Vagina (tissue), 2 donors: ENCODE results near the gene SERINC5. TPM values are rescaled to one million over a fixed set of nuclear protein-coding genes. Genes with fewer than 3 reads are reported as not detected.
"Not testable (repeated sequence)": the region's sequence is repeated elsewhere in the genome, so short reads cannot be mapped to it uniquely, and the experiment has no call there.

ENCODE experiments used
- DNase-seq, 2 donors: peaks; one replicate each; pipeline ENCODE4 v3.0.0-alpha.2; 2017; ENCODE audit errors: extremely low spot score in 2 of 2
- H3K27ac ChIP-seq: fragments of 200-600 bp; sonication (generic); one replicate; pipeline ENCODE4 v1.5.1; 2019
- H3K27me3 ChIP-seq: fragments of 200-600 bp; sonication (generic); one replicate; pipeline ENCODE4 v1.5.1; 2019
- H3K36me3 ChIP-seq, 2 donors: fragments of 200-600 bp; sonication (generic); one replicate each; pipeline ENCODE4 v1.5.1; 2017 to 2019
- H3K4me1 ChIP-seq: fragments of 200-600 bp; sonication (generic); one replicate; pipeline ENCODE4 v1.5.1; 2019
- H3K4me3 ChIP-seq, 2 donors: fragments of 200-600 bp; sonication (generic); 1 replicate in 1 of 2; 2 replicates in 1 of 2; pipeline ENCODE4 v1.5.1; 2016 to 2019
- H3K9me3 ChIP-seq: fragments of 200-600 bp; sonication (generic); one replicate; pipeline ENCODE4 v1.5.1; 2019
- POLR2A ChIP-seq, 2 donors: fragments of 450-650 bp; IDR thresholded peaks; one replicate each; pipeline ENCODE4 v1.6.1; 2017; ENCODE audit warnings: antibody characterized with exemption in 2 of 2, mild to moderate bottlenecking in 2 of 2, moderate library complexity in 2 of 2
- POLR2AphosphoS5 ChIP-seq, 2 donors: sonication (generic); formaldehyde crosslinking; IDR thresholded peaks; one replicate each; pipeline ENCODE4 v1.9.0; 2017; ENCODE audit warnings: antibody characterized with exemption in 2 of 2, mild to moderate bottlenecking in 2 of 2, low read depth in 1 of 2; ENCODE audit not compliant: insufficient read depth in 1 of 2
- intact Hi-C: fragments of 100-400 bp; cut with DNase I; formaldehyde crosslinking; loops from one replicate; pipeline ENCODE4 v1.15.1; 2023
- total RNA-seq: library from RNA; depleted of rRNA; stranded (reverse); fragments of >200 nt; gene quantifications from one replicate; pipeline ENCODE4 v1.2.3, GENCODE V29; 2016
- TF ChIP-seq, protein P1 (sequence below), 3 experiments: fragments of 450-650 bp in 2 of 3; fragments of 200-600 bp in 1 of 3; sonication (generic) in 1 of 3; IDR thresholded peaks; one replicate each; pipeline ENCODE4 v1.5.1; 2017 to 2019; ENCODE audit warnings: antibody characterized with exemption in 3 of 3, mild to moderate bottlenecking in 2 of 3, moderate library complexity in 2 of 3

Gene SERINC5
- total RNA-seq, 1 donor from 2014 or later: 35.6 TPM

GRCh38 chr5:80283360-80283759, 27.5 kb upstream of the SERINC5 start:
- Histone ChIP-seq H3K27me3 (no peaks in the 10 kb centered on the region), H3K27ac (no peak overlapping the region), H3K36me3 (no peaks in the 10 kb centered on the region), H3K9me3 (no peaks in the 10 kb centered on the region), H3K4me1 (no peaks in the 10 kb centered on the region), H3K4me3 (no peak overlapping the region)
- intact Hi-C loops: no loop called here
- no peak for DNase-seq
- TF ChIP-seq POLR2A (IDR thresholded peaks at IDR 0.05) (no peak), POLR2AphosphoS5 (IDR thresholded peaks at IDR 0.05; ENCODE audit: insufficient read depth in 1 of 2, low read depth in 1 of 2) (no peak)
- TF ChIP-seq, protein P1, sequence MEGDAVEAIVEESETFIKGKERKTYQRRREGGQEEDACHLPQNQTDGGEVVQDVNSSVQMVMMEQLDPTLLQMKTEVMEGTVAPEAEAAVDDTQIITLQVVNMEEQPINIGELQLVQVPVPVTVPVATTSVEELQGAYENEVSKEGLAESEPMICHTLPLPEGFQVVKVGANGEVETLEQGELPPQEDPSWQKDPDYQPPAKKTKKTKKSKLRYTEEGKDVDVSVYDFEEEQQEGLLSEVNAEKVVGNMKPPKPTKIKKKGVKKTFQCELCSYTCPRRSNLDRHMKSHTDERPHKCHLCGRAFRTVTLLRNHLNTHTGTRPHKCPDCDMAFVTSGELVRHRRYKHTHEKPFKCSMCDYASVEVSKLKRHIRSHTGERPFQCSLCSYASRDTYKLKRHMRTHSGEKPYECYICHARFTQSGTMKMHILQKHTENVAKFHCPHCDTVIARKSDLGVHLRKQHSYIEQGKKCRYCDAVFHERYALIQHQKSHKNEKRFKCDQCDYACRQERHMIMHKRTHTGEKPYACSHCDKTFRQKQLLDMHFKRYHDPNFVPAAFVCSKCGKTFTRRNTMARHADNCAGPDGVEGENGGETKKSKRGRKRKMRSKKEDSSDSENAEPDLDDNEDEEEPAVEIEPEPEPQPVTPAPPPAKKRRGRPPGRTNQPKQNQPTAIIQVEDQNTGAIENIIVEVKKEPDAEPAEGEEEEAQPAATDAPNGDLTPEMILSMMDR (IDR thresholded peaks at IDR 0.05): no peak

- intact Hi-C loops: no loop called here
Measured at GRCh38 chr5:80282054-80282453, 26.2 kb upstream of the SERINC5 start.

GRCh38 chr5:80277191-80277590, 21.3 kb upstream of the SERINC5 start:
- TF ChIP-seq POLR2A (IDR thresholded peaks at IDR 0.05) (no peak), POLR2AphosphoS5 (IDR thresholded peaks at IDR 0.05; ENCODE audit: insufficient read depth in 1 of 2, low read depth in 1 of 2) (no peak)
- TF ChIP-seq, protein P1 (IDR thresholded peaks at IDR 0.05): no peak
- Histone ChIP-seq H3K36me3 (no peaks in the 10 kb centered on the region), H3K27ac (no peak overlapping the region), H3K27me3 (no peaks in the 10 kb centered on the region), H3K9me3 (no peaks in the 10 kb centered on the region), H3K4me1 (no peaks in the 10 kb centered on the region), H3K4me3 (no peak overlapping the region)
- DNase-seq: no peak
- intact Hi-C loops: loop anchor here (10.0 kb wide), 1 partner anchor 182 kb away; no protein-coding TSS in a partner anchor

More at GRCh38 chr5:80282054-80282453, 26.2 kb upstream of the SERINC5 start:
- Histone ChIP-seq H3K9me3 (no peaks in the 10 kb centered on the region), H3K4me3 (no peak overlapping the region), H3K4me1 (no peaks in the 10 kb centered on the region), H3K27ac (no peak overlapping the region), H3K36me3 (no peaks in the 10 kb centered on the region), H3K27me3 (no peaks in the 10 kb centered on the region)
- TF ChIP-seq POLR2AphosphoS5 (IDR thresholded peaks at IDR 0.05; ENCODE audit: insufficient read depth in 1 of 2, low read depth in 1 of 2) (no peak), POLR2A (IDR thresholded peaks at IDR 0.05) (no peak)
- TF ChIP-seq, protein P1 (IDR thresholded peaks at IDR 0.05): no peak
- DNase-seq: no peak

DNA sequence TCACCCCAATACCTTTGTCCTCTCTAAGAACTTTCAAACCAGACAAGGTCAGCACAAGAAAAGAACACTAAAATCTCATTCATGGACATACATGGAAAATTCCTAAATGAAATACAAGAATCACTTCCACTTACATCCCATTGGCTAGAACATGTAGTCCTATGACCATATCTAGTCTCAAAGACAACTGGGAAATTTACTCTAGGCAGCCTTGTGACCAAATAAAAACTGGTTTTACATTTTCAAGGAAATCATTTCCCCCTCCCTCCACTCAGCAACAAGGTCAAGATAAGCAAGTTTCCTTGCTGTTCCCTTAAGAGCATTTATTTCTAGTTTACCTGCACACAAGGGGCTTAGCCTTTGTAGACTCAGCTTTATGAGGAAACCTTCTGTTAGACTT, 20.3 kb upstream of the SERINC5 start:
- Histone ChIP-seq H3K27ac (no peak overlapping the region), H3K27me3 (no peaks in the 10 kb centered on the region), H3K9me3 (no peaks in the 10 kb centered on the region), H3K4me1 (no peaks in the 10 kb centered on the region), H3K4me3 (no peak overlapping the region), H3K36me3 (no peaks in the 10 kb centered on the region)
- TF ChIP-seq, protein P1 (IDR thresholded peaks at IDR 0.05): no peak
- TF ChIP-seq POLR2AphosphoS5 (IDR thresholded peaks at IDR 0.05; ENCODE audit: insufficient read depth in 1 of 2, low read depth in 1 of 2): no peak
- TF ChIP-seq POLR2A (IDR thresholded peaks at IDR 0.05): no peak
- intact Hi-C loops: loop anchor here (10.0 kb wide), 1 partner anchor 181 kb away; no protein-coding TSS in a partner anchor
- no peak for DNase-seq

- TF ChIP-seq POLR2A (IDR thresholded peaks at IDR 0.05) (no peak), POLR2AphosphoS5 (IDR thresholded peaks at IDR 0.05; ENCODE audit: insufficient read depth in 1 of 2, low read depth in 1 of 2) (no peak)
- TF ChIP-seq, protein P1 (IDR thresholded peaks at IDR 0.05): peak in 1 of 3 experiments; percentile 21
- Histone ChIP-seq H3K9me3 (no peaks in the 10 kb centered on the region), H3K27me3 (no peaks in the 10 kb centered on the region), H3K4me1 (no peaks in the 10 kb centered on the region), H3K27ac (no peak overlapping the region), H3K4me3 (no peak overlapping the region), H3K36me3 (no peaks in the 10 kb centered on the region)
- intact Hi-C loops: loop anchor here (10.0 kb wide), 1 partner anchor 181 kb away; no protein-coding TSS in a partner anchor
- no peak for DNase-seq
Measured at GRCh38 chr5:80275347-80275746, 19.5 kb upstream of the SERINC5 start.

DNA sequence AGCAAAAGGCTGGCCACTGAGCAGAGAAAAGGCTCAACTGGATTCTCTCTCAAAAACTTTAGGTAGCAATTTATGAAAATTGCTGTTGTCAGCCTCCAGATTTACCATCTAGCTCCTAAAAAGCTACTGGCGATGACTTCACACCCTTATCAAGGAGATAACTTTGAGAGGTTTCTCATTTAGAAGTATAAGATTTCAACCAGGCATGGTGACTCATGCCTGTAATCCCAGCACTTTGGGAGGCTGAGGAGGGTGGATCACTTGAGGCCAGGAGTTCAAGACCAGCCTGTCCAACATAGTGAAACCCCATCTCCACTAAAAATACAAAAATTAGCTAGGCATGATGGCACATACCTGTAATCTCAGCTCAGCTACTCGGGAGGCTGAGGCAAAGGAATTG, 14.7 kb upstream of the SERINC5 start:
- not testable (repeated sequence) for H3K27ac ChIP-seq, H3K9me3 ChIP-seq, H3K4me1 ChIP-seq, DNase-seq, H3K36me3 ChIP-seq, H3K4me3 ChIP-seq, H3K27me3 ChIP-seq
- intact Hi-C loops: loop anchor here (10.0 kb wide), 1 partner anchor 176 kb away; no protein-coding TSS in a partner anchor
